DOHH2 (cell line): Measurements from ENCODE around the gene SLC25A51.

Experiments used
- H3F3A ChIP-seq: fragments of 200-600 bp; sonication (generic), shearing (Covaris generic); 2 replicates; pipeline ENCODE4 v1.6.0; 2016; ENCODE audit warnings: antibody characterized with exemption, mild to moderate bottlenecking; ENCODE audit not compliant: control insufficient read depth, insufficient read depth
- H3K27ac ChIP-seq: fragments of 200-600 bp; sonication (generic); 2 replicates; pipeline ENCODE4 v1.5.1; 2014; ENCODE audit warnings: low read depth, mild to moderate bottlenecking, low read length, moderate library complexity
- H3K27me3 ChIP-seq: fragments of 200-600 bp; sonication (generic); 2 replicates; pipeline ENCODE4 v1.6.1; 2014; ENCODE audit warnings: mild to moderate bottlenecking, low read length, mixed read lengths; ENCODE audit not compliant: control insufficient read depth
- H3K36me3 ChIP-seq: fragments of 200-600 bp; sonication (generic); 2 replicates; pipeline ENCODE4 v1.6.1; 2014; ENCODE audit warnings: mild to moderate bottlenecking, low read length, moderate library complexity, mixed read lengths; ENCODE audit not compliant: control insufficient read depth
- H3K4me1 ChIP-seq: fragments of 200-600 bp; sonication (generic); 2 replicates; pipeline ENCODE4 v1.6.1; 2014; ENCODE audit warnings: mild to moderate bottlenecking, low read length, mixed read lengths; ENCODE audit not compliant: control insufficient read depth
- H3K4me2 ChIP-seq: fragments of 200-600 bp; sonication (generic); 2 replicates; pipeline ENCODE4 v1.6.0; 2014; ENCODE audit warnings: mild to moderate bottlenecking, low read length, moderate library complexity
- H3K4me3 ChIP-seq: fragments of 200-600 bp; sonication (generic); 2 replicates; pipeline ENCODE4 v1.5.1; 2014; ENCODE audit warnings: mild to moderate bottlenecking, low read length, mixed read lengths
- H3K79me2 ChIP-seq: fragments of 200-600 bp; sonication (generic); 2 replicates; pipeline ENCODE4 v1.6.1; 2014; ENCODE audit warnings: mild to moderate bottlenecking, low read length, mixed read lengths; ENCODE audit not compliant: control insufficient read depth
- H3K9me2 ChIP-seq: fragments of 200-600 bp; sonication (generic); replicated peaks from 2 replicates; pipeline ENCODE4 v1.6.1; 2014; ENCODE audit warnings: mild to moderate bottlenecking, low read length, mixed read lengths; ENCODE audit not compliant: control insufficient read depth
- H3K9me3 ChIP-seq: fragments of 200-600 bp; sonication (generic); 2 replicates; pipeline ENCODE4 v1.6.1; 2014; ENCODE audit warnings: antibody characterized with exemption, low read length, mixed read lengths; ENCODE audit not compliant: control insufficient read depth, insufficient read depth
- H4K20me1 ChIP-seq: fragments of 200-600 bp; sonication (generic); 2 replicates; pipeline ENCODE4 v1.6.0; 2014; ENCODE audit warnings: low read depth, mild to moderate bottlenecking, antibody characterized with exemption, low read length, moderate library complexity; ENCODE audit not compliant: control insufficient read depth, insufficient read depth
- CTCF ChIP-seq: fragments of 200-600 bp; sonication (generic); IDR thresholded peaks from one replicate; pipeline ENCODE4 v1.5.1; 2014; ENCODE audit warnings: antibody characterized with exemption, mild to moderate bottlenecking, low read depth, low read length; ENCODE audit not compliant: poor library complexity, severe bottlenecking
- EZH2phosphoT487 ChIP-seq: fragments of 200-600 bp; sonication (generic); IDR thresholded peaks from 2 replicates; pipeline ENCODE4 v1.6.1; 2017; ENCODE audit warnings: borderline replicate concordance, mild to moderate bottlenecking, antibody characterized with exemption, low read length, moderate library complexity, mixed read lengths

The SLC25A51 gene

GRCh38 chr9:37951671-37952449 lies 47.9 kb upstream of the SLC25A51 start:
- Histone ChIP-seq H3K9me3 (no peaks in the 10 kb centered on the region), H3K4me2 (no peak overlapping the region), H3K27ac (no peak overlapping the region), H4K20me1 (no peaks in the 10 kb centered on the region), H3K79me2 (no peaks in the 10 kb centered on the region), H3F3A (no peaks in the 10 kb centered on the region), H3K27me3 (peaks cover 8% of the 10 kb centered on the region; the same call in 1 of the 2 replicates), H3K9me2 (no peaks in the 10 kb centered on the region), H3K36me3 (no peaks in the 10 kb centered on the region), H3K4me1 (no peaks in the 10 kb centered on the region), H3K4me3 (no peak overlapping the region)
- TF ChIP-seq EZH2phosphoT487 (no peak), CTCF (no peak)

GRCh38 chr9:37950561-37950960 lies 46.6 kb upstream of the SLC25A51 start:
- no peaks in the 10 kb centered on the region for H3K4me1 ChIP-seq
- no peak overlapping the region for H3K4me3 ChIP-seq
- H3K9me3 ChIP-seq, result no peaks in the 10 kb centered on the region
- TF ChIP-seq EZH2phosphoT487 (no peak), CTCF (no peak)
- H3K27ac ChIP-seq, result no peak overlapping the region
- peaks cover 8% of the 10 kb centered on the region; the same call in 1 of the 2 replicates for H3K27me3 ChIP-seq
- no peaks in the 10 kb centered on the region for H3F3A ChIP-seq
- no peaks in the 10 kb centered on the region for H3K79me2 ChIP-seq
- no peaks in the 10 kb centered on the region for H3K9me2 ChIP-seq
- H3K4me2 ChIP-seq, result no peak overlapping the region
- no peaks in the 10 kb centered on the region for H3K36me3 ChIP-seq
- no peaks in the 10 kb centered on the region for H4K20me1 ChIP-seq

- no peak overlapping the region for H3K4me3 ChIP-seq
- H3K4me1 ChIP-seq, result no peaks in the 10 kb centered on the region
- TF ChIP-seq EZH2phosphoT487 (no peak), CTCF (no peak)
- H3K27me3 ChIP-seq, result peaks cover 8% of the 10 kb centered on the region; the same call in 1 of the 2 replicates
- no peaks in the 10 kb centered on the region for H3K36me3 ChIP-seq
- H3F3A ChIP-seq, result no peaks in the 10 kb centered on the region
- H3K79me2 ChIP-seq, result no peaks in the 10 kb centered on the region
- no peaks in the 10 kb centered on the region for H3K9me2 ChIP-seq
- H3K9me3 ChIP-seq, result no peaks in the 10 kb centered on the region
- H3K4me2 ChIP-seq, result no peak overlapping the region
- H3K27ac ChIP-seq, result no peak overlapping the region
- no peaks in the 10 kb centered on the region for H4K20me1 ChIP-seq
These were observed 45.6 kb upstream of the SLC25A51 start for GRCh38 chr9:37949576-37949975.
